ENCODE results near the gene EID3.
A peak's percentile ranks its signal among the peaks of the same experiment; 100 is the strongest.
"Not testable (repeated sequence)": the region's sequence is repeated elsewhere in the genome, so short reads cannot be mapped to it uniquely, and the experiment has no call there.

Gene EID3

DNA sequence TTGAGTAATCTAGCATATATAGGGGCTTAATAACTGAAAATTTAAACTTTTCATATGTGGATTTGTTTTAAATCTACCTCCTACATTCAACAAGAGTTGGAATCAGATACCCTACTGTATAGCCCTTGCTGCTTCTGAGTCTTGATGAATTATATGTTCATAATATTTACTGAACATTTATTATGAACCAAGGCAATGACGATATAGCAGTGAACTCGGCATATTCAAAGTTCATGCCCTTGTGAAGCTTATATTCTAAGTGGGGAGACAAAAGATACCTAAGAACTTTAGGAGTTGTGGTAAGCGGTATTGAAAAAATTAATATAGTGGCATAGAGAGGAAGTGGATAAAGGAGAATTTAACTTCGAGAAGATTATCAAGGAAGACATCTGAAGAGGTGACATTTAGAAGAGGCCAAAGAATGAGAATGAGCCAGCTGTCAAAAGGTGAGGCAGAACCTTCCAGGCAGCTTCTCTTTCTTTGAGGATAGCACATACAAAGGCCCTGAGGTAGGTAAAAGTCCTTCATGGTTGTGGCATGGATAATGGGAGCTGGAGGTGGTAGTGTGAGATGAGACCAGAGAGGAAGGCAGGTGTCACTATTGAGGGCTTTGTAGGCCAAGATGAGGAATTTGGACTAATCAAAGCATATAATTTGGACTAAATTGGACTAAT lies 10.2 kb downstream of the EID3 start:
- no peak for DNase-seq

DNA sequence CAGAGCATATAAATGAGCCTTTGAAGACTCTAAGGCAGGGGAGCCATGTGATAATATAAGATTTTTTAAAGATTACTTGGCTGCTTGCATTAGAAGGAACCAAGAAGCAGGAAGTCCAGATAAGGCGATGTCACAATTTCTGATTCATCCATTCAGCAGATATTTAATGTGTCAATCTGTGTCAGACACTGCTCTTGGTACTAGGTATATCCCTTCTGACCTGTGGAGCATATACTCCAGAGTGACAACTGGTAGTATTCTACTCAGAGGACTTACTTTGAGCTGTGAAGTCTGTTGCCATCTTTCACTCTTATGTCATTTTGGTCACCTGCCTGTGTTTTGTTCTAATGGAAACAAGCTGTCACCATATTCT lies 10.7 kb downstream of the EID3 start:
- DNase-seq: no peak

DNA sequence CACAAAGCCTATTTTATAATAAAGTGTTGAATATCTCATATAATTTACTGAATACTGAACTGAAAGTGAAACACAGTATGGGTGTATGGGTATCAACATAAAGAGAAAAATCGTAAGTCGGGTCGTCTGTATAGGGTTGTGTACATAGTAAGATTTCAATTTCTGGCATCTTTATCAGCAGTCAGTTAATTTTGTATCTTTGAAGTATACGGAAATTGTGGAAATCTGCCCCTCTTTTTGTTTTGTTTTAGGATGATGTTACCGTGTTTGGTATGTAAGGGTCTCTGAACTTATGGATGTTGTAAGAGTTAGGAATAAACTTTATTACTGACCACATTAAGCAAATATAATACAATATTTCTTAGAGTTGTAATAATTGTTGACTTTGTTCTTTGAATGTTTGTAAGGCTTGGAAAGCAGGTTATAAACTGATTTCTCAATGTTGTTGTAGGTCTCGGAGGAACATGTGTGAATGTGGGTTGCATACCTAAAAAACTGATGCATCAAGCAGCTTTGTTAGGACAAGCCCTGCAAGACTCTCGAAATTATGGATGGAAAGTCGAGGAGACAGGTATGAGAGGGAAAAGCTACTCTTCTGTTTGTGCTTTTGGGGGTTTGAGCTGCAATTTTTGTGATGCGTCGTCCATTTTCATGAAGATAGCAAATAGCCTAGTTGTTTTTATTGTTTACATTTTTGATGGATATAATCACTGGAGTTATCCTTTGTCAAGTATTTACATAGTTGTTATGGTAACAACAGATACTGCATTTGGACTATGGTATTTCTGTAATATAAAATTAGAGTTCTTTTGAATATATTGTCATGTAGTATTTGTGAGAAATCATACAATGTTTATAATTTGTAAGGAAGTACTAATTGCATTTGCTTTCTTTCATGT lies 12.0 kb downstream of the EID3 start:
- no peak for DNase-seq

DNA sequence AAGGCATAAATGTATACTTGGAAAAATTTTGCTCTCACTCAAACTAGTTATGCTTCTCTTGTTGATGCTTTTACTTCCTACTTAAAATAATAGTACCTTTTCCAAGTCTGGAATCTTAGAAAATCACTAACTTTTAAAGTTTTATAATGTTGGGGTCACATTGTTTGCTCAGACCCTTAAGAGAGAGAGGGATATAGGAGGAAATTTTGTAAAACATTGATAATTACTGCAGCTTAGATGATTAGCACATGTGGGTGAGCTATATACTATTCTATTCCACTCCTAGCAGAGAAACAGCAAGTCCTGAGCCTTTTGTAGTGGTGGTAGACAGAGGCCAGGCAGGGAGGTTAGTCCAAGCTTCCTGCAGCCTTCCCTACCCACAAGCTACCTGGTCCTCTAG lies 13.4 kb downstream of the EID3 start:
- no peak for DNase-seq

DNA sequence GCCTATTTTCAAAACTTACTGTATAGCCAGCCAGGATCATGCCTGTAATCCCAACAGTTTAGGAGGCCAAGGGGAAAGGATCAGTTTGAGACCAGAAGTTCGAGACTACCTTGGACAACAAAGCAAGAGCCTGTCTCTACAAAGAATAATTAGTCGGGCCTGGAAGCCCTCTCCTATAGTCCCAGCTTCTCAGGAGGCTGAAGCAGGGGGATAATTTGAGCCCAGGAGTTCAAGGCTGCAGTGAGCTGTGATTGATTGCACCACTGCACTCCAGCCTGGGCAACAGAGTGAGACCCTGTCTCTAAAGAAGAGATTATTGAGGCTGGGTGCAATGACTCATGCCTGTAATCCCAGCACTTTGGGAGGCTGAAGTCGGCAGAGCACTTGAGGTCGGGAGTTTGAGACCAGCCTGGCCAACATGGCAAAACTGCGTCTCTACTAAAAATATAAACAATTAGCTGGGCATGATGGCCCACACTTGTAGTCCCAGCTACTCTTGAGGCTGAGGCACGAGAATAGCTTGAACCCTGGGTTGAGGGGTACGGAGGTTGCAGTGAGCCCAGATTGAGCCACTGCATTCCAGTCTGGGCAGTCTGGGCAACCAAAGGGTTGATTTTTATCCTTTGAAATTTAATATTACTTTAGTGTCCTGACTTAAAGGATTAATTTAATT lies 14.1 kb downstream of the EID3 start:
- no peak for DNase-seq

DNA sequence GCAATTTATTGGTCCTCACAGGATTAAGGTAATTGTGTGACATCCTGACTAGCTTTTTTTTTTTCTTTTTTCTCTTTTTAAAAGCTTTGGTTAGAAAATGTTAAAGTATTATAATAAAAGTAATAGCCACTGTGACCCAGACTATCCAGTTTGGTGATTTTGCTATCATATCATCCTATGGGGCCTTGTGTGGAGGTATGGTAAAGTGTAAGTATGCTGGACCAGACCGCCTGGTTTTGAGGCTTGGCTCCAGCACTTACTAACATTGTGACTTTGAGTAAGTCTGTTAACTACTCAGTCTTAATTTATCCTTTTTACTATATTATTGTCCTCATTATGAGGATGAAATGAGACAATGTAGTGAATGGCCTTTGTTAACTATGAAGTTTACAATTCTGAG lies 15.5 kb downstream of the EID3 start:
- no peak for DNase-seq

DNA sequence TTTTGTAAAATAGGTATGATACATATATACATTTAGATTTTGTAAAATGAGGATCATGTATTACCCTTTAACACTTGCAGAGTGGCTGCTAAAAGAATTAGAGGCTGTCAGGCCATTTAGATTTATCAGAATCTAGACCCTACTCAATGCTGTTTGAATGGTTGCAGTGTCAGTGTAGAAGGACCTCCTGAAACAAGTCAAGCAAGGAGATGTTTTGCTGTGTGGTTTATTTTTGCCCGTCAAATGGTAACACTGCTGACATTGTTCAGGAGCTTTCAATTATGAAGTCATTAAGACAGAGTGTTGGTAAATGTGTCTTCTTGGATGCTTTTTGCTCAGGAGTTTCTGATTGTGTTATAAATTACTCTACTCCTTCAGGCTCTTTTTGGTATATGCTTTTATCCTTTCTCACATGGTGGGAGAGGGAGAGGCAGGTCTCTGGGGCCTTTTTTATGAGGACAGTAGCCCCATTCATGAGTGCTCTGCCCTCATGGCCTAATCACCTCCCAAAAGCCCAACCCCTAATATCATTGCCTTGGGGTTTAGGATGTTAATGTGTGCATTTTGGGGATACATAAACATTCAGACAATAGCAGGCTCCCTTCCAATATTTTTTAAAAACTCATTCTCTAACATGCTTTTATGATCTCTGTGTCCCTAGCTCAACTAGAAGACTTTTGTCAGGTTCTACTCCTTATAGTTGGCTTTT lies 16.5 kb downstream of the EID3 start:
- DNase-seq: no peak

DNA sequence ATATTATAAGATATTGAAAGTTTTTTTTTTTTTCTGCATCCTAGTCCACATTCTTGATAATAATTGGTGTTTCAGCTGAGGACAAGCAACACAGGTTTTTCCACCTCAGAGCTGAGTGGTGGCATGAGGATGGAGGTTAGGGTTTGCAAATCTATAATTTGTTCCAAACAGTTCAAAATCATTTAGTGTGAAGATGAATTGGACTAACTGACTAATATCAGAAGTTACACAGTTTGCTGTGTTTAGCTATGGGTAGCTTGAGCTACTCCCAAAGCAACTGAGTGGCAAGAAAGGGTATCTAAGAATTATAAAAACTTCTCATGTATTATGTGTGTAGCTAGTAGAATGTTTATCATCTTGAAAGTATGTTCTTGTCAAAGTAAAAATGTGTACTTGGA lies 17.1 kb downstream of the EID3 start:
- DNase-seq: no peak

DNA sequence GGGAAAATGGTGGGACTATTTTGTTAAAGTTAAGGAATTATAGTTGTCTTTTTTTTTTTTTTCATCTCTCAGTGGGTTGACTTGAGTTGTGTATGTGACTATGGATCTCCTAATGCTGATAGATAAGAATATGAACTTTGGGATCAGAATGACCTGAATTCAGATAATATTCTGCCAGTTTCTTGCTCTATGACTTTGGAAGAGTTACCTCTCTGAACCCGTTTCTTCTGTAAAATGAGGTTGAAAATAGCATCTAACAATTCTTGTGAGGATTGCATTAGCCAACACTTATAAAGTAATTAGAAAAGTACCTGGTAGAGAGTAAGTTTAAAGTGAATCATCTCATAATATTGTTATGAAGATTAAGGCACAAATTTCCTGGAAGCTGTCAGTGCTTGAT lies 18.4 kb downstream of the EID3 start:
- no peak for DNase-seq

DNA sequence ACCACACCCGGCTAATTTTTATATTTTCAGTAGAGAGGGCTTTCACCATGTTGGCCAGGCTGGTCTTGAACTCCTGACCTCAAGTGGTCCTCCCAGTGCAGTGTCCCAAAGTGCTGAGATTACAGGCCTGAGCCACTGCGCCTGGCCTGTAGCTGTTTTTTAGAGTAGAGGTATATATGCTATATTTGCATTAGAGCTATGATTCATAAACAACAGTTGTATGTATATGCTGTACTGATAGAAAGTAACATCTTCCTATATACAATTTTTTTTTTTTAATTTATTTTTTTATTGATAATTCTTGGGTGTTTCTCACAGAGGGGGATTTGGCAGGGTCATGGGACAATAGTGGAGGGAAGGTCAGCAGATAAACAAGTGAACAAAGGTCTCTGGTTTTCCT lies 19.0 kb downstream of the EID3 start:
- not testable (repeated sequence) for DNase-seq

DNA sequence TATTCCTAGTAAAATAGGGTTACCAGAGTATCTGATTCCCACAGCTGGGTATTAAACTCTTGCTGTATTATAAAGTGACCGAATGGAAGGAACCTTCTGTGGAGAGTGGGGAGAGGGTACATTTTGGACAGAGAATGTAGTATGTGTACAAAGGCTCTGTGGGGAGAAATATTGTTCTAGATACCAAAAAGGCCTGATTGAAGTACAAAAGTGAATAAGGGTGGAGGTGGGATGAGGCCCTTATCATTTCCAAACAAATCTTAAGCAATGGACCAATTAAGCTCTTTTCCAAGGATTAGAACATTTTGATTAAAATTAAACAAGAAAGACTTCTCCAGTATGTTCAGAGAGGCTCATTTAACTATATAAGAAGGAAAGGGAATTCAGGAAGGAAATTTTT lies 20.4 kb downstream of the EID3 start:
- no peak for DNase-seq

DNA sequence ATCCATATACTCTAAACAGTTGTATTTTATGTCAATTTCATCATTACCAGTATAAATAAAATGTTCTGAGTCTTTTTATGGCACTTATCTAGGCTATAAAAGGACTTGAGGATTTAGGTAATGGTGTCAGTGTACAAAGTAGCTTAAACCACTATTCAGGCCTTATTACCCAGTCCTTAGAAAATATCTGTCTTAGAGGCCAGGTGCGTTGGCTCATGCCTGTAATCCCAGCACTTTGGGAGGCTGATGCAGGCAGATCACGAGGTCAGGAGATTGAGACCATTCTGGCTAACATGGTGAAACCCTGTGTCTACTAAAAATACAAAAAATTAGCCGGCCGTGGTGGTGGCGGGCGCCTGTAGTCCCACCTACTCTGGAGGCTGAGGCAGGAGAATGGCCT lies 24.7 kb downstream of the EID3 start:
- DNase-seq: not testable (repeated sequence)

DNA sequence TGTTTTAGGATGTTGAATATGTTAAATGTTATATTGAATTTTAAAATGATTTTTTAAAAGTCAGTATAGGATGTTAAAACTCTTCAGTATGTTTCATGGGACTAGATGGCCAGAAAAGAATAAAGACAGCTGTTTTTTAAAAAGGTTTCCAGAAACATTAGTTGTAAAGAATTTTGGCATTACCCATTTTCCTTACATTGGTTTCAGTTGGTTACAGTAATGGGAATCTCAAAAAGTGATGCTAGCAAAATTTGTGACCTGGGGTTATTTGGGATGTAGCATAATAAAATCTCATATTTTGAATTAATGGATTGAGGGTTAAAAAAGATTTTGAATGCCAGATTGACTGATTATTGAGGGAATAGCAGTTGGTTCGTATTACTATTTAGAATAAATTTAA lies 25.3 kb downstream of the EID3 start:
- DNase-seq: no peak

DNA sequence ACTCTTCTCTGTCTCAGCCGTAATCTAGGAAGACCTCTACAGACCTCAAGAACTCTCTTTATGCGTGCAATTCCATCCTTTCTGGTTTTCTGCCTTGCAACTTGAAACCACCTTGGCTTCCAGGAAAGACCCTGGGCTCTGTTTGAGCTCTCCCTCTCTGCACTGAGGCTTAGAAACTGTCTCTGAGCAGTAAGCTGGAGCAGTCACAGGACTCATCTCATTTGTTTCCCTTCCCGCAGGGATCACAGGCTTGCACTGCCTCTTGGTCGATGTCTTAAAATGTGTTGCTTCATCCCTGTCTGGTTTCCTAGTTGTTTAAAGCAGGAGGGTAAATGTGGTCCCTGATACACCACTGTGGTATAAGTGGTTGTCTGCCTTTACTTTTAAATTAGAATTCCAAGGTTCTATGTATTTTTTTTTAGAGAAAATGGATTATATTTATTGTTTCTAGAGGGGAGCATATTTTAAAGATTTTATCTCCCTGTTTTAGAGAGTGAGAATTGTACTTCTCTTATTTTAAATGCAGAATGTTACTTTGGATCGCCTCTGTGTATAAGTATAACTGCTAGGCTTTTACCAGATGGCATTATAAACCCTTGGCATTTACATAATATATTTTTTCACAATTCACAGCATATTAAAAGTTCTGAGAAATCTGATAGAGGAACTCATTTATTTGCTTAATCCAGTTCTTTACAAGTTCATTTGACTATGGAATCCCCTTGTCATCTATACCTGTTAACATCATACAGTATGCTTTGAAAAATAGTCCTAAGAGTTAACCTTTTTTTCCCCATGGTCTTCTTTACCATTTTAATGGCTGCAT lies 26.4 kb downstream of the EID3 start:
- DNase-seq: no peak

DNA sequence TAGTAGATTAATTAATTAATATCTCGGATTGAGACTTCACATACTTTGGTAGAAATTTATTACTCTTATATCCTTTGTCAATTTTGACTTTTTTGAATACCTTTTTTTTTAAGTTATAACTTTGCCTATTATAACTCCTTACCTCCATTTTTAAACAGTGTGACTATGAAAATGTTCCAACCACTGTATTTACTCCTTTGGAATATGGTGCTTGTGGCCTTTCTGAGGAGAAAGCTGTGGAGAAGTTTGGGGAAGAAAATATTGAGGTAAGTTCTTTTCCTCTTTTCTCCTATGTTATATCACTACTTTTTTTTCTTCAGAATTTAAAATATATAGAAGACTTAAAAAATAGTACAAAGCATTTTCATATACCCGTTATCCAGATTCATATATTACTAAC lies 27.8 kb downstream of the EID3 start:
- DNase-seq: no peak

DNA sequence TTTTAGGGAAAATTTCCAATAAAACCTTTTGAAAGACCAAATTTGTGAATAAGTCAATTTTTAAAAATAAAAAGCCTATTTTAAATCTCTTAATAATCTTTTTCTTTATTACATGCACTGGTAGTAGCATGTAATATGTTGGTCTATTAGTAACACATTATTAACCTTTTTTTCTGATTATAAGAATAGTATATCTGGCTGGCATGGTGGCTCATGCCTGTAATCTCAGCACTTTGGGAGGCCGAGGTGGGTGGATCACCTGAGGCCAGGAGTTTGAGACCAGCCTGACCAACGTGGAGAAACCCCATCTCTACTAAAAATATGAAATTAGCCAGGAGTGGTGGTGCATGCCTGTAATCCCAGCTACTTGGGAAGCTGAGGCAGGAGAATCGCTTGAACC lies 28.7 kb downstream of the EID3 start:
- not testable (repeated sequence) for DNase-seq

DNA sequence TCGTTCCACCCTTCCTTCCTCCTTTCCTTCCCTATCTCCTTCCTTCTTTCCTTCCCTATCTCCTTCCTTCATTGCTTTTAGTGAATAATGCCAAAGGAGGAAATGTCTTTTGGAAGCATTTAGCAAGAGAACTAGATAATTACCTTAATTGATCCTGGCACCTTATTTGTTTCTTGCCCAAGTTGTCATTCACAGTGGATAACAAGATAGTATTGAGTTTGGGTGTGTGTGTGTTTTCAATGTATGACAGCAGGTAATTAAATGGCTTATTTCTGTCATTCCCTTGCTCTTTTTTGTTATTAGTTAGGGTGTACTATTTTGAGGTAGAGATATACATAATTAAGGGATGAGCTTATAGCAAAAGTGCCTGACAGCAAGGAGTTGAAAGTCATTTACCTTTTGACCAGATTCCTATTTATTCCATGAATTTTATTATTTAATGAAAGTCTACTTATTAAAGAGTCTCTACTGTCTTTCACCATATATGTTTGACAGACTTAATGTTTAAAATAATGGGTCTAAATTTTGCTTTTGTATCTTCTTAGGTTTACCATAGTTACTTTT lies 30.2 kb downstream of the EID3 start:
- no peak for DNase-seq

DNA sequence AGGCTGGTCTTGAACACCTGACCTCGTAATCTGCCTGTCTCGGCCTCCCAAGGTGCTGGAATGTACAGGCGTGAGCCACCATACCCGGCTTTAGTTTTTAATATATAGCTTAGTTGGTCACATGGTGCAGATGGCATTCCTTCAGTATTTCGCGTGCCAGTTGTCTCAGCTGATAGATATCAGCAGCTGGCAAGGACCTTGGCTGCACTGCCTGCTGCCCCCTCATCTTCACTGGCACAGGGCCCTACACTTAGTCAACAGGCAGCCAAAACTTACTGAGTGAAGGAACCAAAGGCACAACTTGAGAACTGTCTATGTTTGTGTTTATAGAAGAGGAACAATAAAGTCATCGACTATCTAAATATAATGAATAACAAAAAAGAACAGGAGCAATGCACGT lies 31.0 kb downstream of the EID3 start:
- no peak for DNase-seq

DNA sequence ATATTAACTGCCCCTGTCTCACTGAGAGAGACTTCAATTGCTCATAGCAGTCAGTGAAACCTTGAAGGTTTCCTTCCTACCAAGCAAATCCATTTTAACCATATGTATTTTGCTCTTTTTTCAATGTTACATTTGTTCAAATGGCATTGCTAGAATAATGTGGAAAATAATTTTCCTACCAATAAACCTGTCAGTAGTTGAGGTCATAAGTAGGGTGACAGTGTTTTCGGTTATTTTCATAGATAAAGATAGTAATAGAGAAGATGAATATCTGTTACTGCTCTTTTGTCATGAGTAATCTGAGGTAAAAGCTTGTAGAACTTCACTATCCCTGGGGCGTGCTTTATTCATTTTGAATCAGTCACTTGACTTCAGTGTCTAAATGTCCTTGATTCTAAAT lies 32.6 kb downstream of the EID3 start:
- no peak for DNase-seq

DNA sequence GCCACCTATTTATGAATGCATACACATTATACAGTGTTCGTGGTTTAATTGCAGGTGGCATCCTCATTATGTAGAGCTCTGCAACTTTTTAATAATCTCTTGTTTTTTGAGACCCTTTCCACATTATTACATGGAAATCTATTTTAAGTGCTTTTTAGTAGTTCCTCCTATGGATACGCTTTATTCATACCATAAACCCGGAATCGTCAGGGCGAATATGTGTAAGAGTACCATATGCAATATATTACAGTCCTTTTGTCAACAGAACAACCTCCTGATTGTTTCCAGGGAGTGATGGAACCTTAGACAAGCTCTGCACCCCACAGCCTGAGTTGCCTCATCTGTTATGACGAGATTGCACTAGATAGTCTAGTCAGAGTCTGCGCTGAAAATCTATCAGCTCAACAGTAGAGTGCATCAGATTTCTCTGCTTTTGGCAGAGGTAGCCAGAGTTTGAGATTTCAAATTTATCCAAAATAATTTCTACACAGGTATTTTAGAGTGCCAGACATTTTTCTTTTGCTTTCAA lies 33.6 kb downstream of the EID3 start:
- no peak for DNase-seq

DNA sequence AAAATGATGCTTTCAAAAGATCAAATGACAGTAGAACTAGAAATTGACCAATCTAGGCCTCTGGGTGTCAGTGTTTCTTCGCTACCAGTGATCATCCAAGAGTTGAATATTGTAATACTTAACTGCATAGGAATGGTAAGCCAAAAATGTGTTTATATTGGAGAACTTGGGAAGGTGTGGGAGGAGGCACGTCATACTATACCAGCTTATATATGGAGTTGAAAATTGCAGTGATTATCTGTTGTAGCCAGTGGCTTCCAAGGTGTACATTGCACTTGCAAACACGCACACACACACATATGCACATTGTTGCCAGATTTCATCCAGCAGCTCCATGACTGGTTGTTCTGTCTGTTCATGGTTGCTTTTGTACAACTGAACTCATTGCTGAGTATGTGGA lies 36.1 kb downstream of the EID3 start:
- no peak for DNase-seq

DNA sequence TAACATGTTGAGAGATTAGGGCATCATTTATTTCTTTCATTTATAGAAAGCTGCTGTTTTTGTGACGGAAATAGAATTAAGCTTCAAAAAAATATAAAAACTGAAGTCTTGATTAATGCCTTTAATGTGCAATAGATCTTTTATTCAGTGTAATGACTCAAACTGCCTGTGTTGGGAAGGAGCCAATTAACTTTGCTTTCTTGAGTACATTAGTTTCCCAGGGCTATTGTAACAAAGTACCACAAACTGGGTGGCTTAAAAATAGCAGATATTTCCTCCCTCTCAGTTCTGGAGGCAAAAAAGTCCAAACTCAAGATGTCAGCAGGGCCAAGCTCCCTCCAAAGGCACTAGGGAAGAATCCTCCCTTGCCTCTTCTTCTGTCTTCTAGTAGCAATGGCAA lies 36.6 kb downstream of the EID3 start:
- DNase-seq: peak; percentile 25
